Ishikawa (cell line): ENCODE measurements around the gene LST1.

Experiments used
- REST ChIP-seq: IDR thresholded peaks from 2 replicates; pipeline ENCODE4 v1.6.1; 2012; ENCODE audit warnings: low read depth, mild to moderate bottlenecking
- TAF1 ChIP-seq: IDR thresholded peaks from 2 replicates; pipeline ENCODE4 v1.6.1; 2012; ENCODE audit warnings: low read depth, mild to moderate bottlenecking
- TF ChIP-seq, protein P1 (sequence below): IDR thresholded peaks from 2 replicates; pipeline ENCODE4 v1.6.1; 2012

DNA sequence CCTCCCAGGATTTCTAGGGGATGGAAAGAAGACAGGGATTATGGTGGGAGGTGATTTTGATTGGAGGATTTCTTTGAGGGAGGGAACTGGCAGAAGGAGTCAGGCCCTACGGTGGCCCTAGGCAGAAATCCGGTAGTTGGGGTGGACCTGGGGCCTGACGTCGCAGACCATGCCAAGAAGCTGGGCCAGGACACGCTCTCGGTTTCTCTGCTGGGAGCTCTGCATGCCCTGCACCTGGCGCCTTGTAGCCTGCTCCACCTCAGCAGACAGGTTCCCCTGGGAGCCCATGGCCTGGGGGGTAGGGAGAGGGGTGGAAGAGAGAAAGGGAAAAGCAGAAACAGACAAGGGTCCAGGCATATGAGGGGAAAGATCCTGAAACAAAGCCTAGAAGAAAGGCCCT is 40.8 kb upstream of the LST1 start:
- TF ChIP-seq, protein P1, sequence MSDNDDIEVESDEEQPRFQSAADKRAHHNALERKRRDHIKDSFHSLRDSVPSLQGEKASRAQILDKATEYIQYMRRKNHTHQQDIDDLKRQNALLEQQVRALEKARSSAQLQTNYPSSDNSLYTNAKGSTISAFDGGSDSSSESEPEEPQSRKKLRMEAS = no peak
- no peak for TF ChIP-seq TAF1
- TF ChIP-seq REST = no peak
